PC-3 (cell line): ENCODE measurements around the gene POMP. TPM values are rescaled to one million over a fixed set of nuclear protein-coding genes. Genes with fewer than 3 reads are reported as not detected.

Source experiments
- ATAC-seq: fragments of 200-7000 bp; cut with Tn5 transposase; 2 replicates; pipeline ENCODE4 v1.9.1; 2020; ENCODE audit warnings: mild to moderate bottlenecking, moderate library complexity
- BruUV-seq: library from RNA; stranded (reverse); fragments of 400-500 nt; replicated peaks from 2 replicates; lab custom pipeline; 2021; lab: Mats Ljungman, UMichigan
- CTCF ChIA-PET: fragments of 300-600 bp; sonication (Branson Sonifier 250); formaldehyde crosslinking; loops from one replicate; lab custom pipeline; 2022; ENCODE audit warnings: antibody characterized with exemption; lab: Charles Lee
- POLR2A ChIA-PET: fragments of 300-600 bp; sonication (Branson Sonifier 250); formaldehyde crosslinking; loops from one replicate; lab custom pipeline; 2022; ENCODE audit warnings: antibody characterized with exemption; ENCODE audit not compliant: unreplicated experiment; lab: Charles Lee
- DNase-seq: peaks from one replicate; pipeline ENCODE4 v3.0.0-alpha.2; 2015
- H2AFZ ChIP-seq: fragments of 300-600 bp; sonication (generic); 2 replicates; pipeline ENCODE4 v1.6.0; 2016; ENCODE audit warnings: antibody characterized with exemption, low read length
- H3F3A ChIP-seq: fragments of 300-600 bp; sonication (generic); one replicate; pipeline ENCODE4 v1.6.0; 2017; ENCODE audit warnings: antibody characterized with exemption, low read length, control low read depth, mild to moderate bottlenecking; ENCODE audit not compliant: unreplicated experiment
- H3K27ac ChIP-seq: fragments of 300-600 bp; sonication (generic); 2 replicates; pipeline ENCODE4 v1.5.1; 2016; ENCODE audit warnings: mild to moderate bottlenecking, low read length
- H3K27me3 ChIP-seq: fragments of 300-600 bp; sonication (generic); 2 replicates; pipeline ENCODE4 v1.6.1; 2016; ENCODE audit warnings: low read length, mixed read lengths
- H3K36me3 ChIP-seq: fragments of 300-600 bp; sonication (generic); 2 replicates; pipeline ENCODE4 v1.6.1; 2016; ENCODE audit warnings: low read depth, mixed run types, low read length, mixed read lengths
- H3K4me1 ChIP-seq: fragments of 300-600 bp; sonication (generic); 2 replicates; pipeline ENCODE4 v1.5.1; 2016; ENCODE audit warnings: low read length; ENCODE audit not compliant: insufficient read depth
- H3K4me2 ChIP-seq: fragments of 300-600 bp; sonication (generic); 2 replicates; pipeline ENCODE4 v1.6.0; 2016; ENCODE audit warnings: low read length
- H3K4me3 ChIP-seq: fragments of 300-600 bp; sonication (generic); 2 replicates; pipeline ENCODE4 v1.5.1; 2016; ENCODE audit warnings: mild to moderate bottlenecking, low read length, mixed read lengths
- H3K79me2 ChIP-seq: fragments of 300-600 bp; sonication (generic); 2 replicates; pipeline ENCODE4 v1.6.1; 2017; ENCODE audit warnings: low read length, mixed read lengths
- H3K9ac ChIP-seq: fragments of 300-600 bp; sonication (generic); 2 replicates; pipeline ENCODE4 v1.6.0; 2016; ENCODE audit warnings: mild to moderate bottlenecking, low read length
- H3K9me2 ChIP-seq: fragments of 300-600 bp; sonication (generic); replicated peaks from 2 replicates; pipeline ENCODE4 v1.6.1; 2016; ENCODE audit warnings: mixed run types, low read length, mixed read lengths
- H3K9me3 ChIP-seq: fragments of 300-600 bp; sonication (generic); 2 replicates; pipeline ENCODE4 v1.6.1; 2016; ENCODE audit warnings: low read length, mixed read lengths
- H4K20me1 ChIP-seq: fragments of 300-600 bp; sonication (generic); 2 replicates; pipeline ENCODE4 v1.6.1; 2016; ENCODE audit warnings: low read length, mixed read lengths
- CTCF ChIP-seq: fragments of 300-600 bp; sonication (generic); conservative IDR thresholded peaks from 2 replicates; pipeline ENCODE4 v1.5.1; 2017; ENCODE audit warnings: antibody characterized with exemption, low read depth, mild to moderate bottlenecking, low read length
- EZH2 ChIP-seq: fragments of 300-600 bp; sonication (generic); IDR thresholded peaks from one replicate; pipeline ENCODE4 v1.6.1; 2017; ENCODE audit warnings: antibody characterized with exemption, mild to moderate bottlenecking, low read length; ENCODE audit not compliant: unreplicated experiment
- EZH2phosphoT487 ChIP-seq: fragments of 300-600 bp; sonication (generic); IDR thresholded peaks from 2 replicates; pipeline ENCODE4 v1.6.1; 2018; ENCODE audit warnings: mild to moderate bottlenecking, antibody characterized with exemption, low read length, borderline replicate concordance
- intact Hi-C: fragments of 100-400 bp; cut with micrococcal nuclease; formaldehyde crosslinking; loops from 2 replicates; pipeline ENCODE4 v1.9.0; 2023
- total RNA-seq: library from RNA; depleted of rRNA; stranded (reverse); fragments of >200 nt; gene quantifications from 2 replicates; pipeline ENCODE4 v1.2.3, GENCODE V29; 2014

Gene POMP
- total RNA-seq, 1 experiment from 2014 or later = 92.8 TPM

- H3K4me2 ChIP-seq = 0 out of 2 replicates have a peak overlapping the region, but pooled peaks have one; percentile 14
- no peak overlapping the region for H2AFZ ChIP-seq
- POLR2A ChIA-PET = no interaction called here
- no peaks in the 10 kb centered on the region for H3K9me2 ChIP-seq
- H3K4me1 ChIP-seq = peaks cover 5% of the 10 kb centered on the region; the same call in 1 of the 2 replicates
- BruUV-seq = no TSS peak
- 0 out of 2 replicates have a peak overlapping the region, but pooled peaks have one; percentile 3 for H3K27ac ChIP-seq
- no peaks in the 10 kb centered on the region for H3F3A ChIP-seq
- H3K9ac ChIP-seq = no peak overlapping the region
- ATAC-seq = no peak
- TF ChIP-seq EZH2 = no peak
- TF ChIP-seq CTCF = no peak
- TF ChIP-seq EZH2phosphoT487 = no peak
- H3K9me3 ChIP-seq = no peaks in the 10 kb centered on the region
- H3K4me3 ChIP-seq = no peak overlapping the region
- intact Hi-C loops = no loop called here
- H3K79me2 ChIP-seq = peaks cover 10% of the 10 kb centered on the region; the same call in 1 of the 2 replicates
- no peaks in the 10 kb centered on the region for H3K36me3 ChIP-seq
- CTCF ChIA-PET = no interaction called here
- no peaks in the 10 kb centered on the region for H3K27me3 ChIP-seq
- no peak for DNase-seq
- no peaks in the 10 kb centered on the region for H4K20me1 ChIP-seq
Observed at GRCh38 chr13:28651810-28652401, 7.0 kb upstream of the POMP start.

- DNase-seq (no peak), ATAC-seq (no peak)
- no peaks in the 10 kb centered on the region for H4K20me1 ChIP-seq
- TF ChIP-seq EZH2phosphoT487 (no peak), EZH2 (no peak), CTCF (no peak)
- H2AFZ ChIP-seq = no peak overlapping the region
- H3K36me3 ChIP-seq = no peaks in the 10 kb centered on the region
- H3K4me3 ChIP-seq = no peak overlapping the region
- no peaks in the 10 kb centered on the region for H3K9me3 ChIP-seq
- peaks cover 14% of the 10 kb centered on the region for H3K4me1 ChIP-seq
- CTCF ChIA-PET = no interaction called here
- H3K9ac ChIP-seq = no peak overlapping the region
- no peaks in the 10 kb centered on the region for H3F3A ChIP-seq
- H3K4me2 ChIP-seq = no peak overlapping the region
- peaks cover 21% of the 10 kb centered on the region for H3K79me2 ChIP-seq
- POLR2A ChIA-PET = no interaction called here
- intact Hi-C loops = no loop called here
- H3K27ac ChIP-seq = no peak overlapping the region
- no TSS peak for BruUV-seq
- no peaks in the 10 kb centered on the region for H3K9me2 ChIP-seq
- no peaks in the 10 kb centered on the region for H3K27me3 ChIP-seq
Observed at GRCh38 chr13:28653111-28653510, 5.8 kb upstream of the POMP start.

GRCh38 chr13:28654276-28654675 is 4.7 kb upstream of the POMP start:
- Histone ChIP-seq H3K9ac (no peak overlapping the region), H3K27me3 (no peaks in the 10 kb centered on the region), H3F3A (no peaks in the 10 kb centered on the region), H4K20me1 (no peaks in the 10 kb centered on the region), H3K79me2 (peaks cover 32% of the 10 kb centered on the region), H3K4me3 (no peak overlapping the region), H3K9me3 (no peaks in the 10 kb centered on the region), H3K4me1 (peaks cover 15% of the 10 kb centered on the region), H3K36me3 (no peaks in the 10 kb centered on the region), H3K27ac (no peak overlapping the region), H2AFZ (no peak overlapping the region), H3K4me2 (no peak overlapping the region), H3K9me2 (no peaks in the 10 kb centered on the region)
- TF ChIP-seq EZH2 = no peak
- no peak for TF ChIP-seq CTCF
- no peak for TF ChIP-seq EZH2phosphoT487
- ATAC-seq (no peak), DNase-seq (no peak)
- ChIA-PET CTCF (no interaction called here), POLR2A (no interaction called here)
- intact Hi-C loops = no loop called here
- no TSS peak for BruUV-seq
